Gastrocnemius medialis (tissue), 4 donors: Measurements from ENCODE around the gene UQCC5. TPM values are rescaled to one million over a fixed set of nuclear protein-coding genes. Genes with fewer than 3 reads are reported as not detected.

Source experiments
- ATAC-seq, 2 donors: fragments of 150-250 bp; one replicate each; pipeline ENCODE4 v1.9.1; 2016
- DNase-seq, 2 donors: peaks; one replicate each; pipeline ENCODE4 v3.0.0-alpha.2; 2019
- H3K27ac ChIP-seq, 4 donors: fragments of 200-600 bp; sonication (generic); 1 replicate in 1 of 4; 2 replicates in 3 of 4; pipeline ENCODE4 v1.5.1; 2016 to 2018; ENCODE audit warnings: mild to moderate bottlenecking in 2 of 4, moderate library complexity in 1 of 4
- H3K27me3 ChIP-seq, 3 donors: fragments of 200-600 bp; sonication (generic) in 2 of 3; 1 replicate in 1 of 3; 2 replicates in 2 of 3; pipeline versions ENCODE4 v1.5.1 to v1.6.0; 2016 to 2019; ENCODE audit warnings: mild to moderate bottlenecking in 1 of 3, moderate library complexity in 1 of 3
- H3K36me3 ChIP-seq, 2 donors: fragments of 200-600 bp; sonication (generic) in 1 of 2; one replicate each; pipeline ENCODE4 v1.5.1; 2017 to 2018
- H3K4me1 ChIP-seq, 2 donors: fragments of 200-600 bp; sonication (generic) in 1 of 2; one replicate each; pipeline ENCODE4 v1.5.1; 2016 to 2017; ENCODE audit warnings: mild to moderate bottlenecking in 2 of 2
- H3K4me3 ChIP-seq, 4 donors: fragments of 200-600 bp; sonication (generic) in 3 of 4; 1 replicate in 1 of 4; 2 replicates in 3 of 4; pipeline ENCODE4 v1.5.1; 2016 to 2019; ENCODE audit warnings: mild to moderate bottlenecking in 2 of 4
- H3K9me3 ChIP-seq, 3 donors: fragments of 200-600 bp; sonication (generic) in 2 of 3; 1 replicate in 1 of 3; 2 replicates in 2 of 3; pipeline ENCODE4 v1.5.1; 2016 to 2019
- CTCF ChIP-seq, 5 experiments: fragments of 450-650 bp in 3 of 5; fragments of 200-600 bp in 2 of 5; sonication (generic) in 2 of 5; IDR thresholded peaks in 4 of 5; conservative IDR thresholded peaks in 1 of 5; 1 replicate in 4 of 5; 2 replicates in 1 of 5; pipeline ENCODE4 v1.5.1; 2016 to 2019; ENCODE audit warnings: antibody characterized with exemption in 5 of 5, mild to moderate bottlenecking in 3 of 5, moderate library complexity in 3 of 5
- POLR2A ChIP-seq, 2 donors: fragments of 450-650 bp; IDR thresholded peaks; one replicate each; pipeline ENCODE4 v1.6.1; 2017; ENCODE audit warnings: antibody characterized with exemption in 2 of 2, mild to moderate bottlenecking in 2 of 2, moderate library complexity in 2 of 2
- in situ Hi-C, 4 donors: fragments of 200-750 bp; cut with MboI; loops; one replicate each; pipeline versions ENCODE4 v1.15.0 to v1.8.0; 2017; ENCODE audit warnings: low sequenced_read_pairs in 4 of 4
- intact Hi-C: fragments of 100-400 bp; cut with DNase I; formaldehyde crosslinking; loops from one replicate; pipeline ENCODE4 v1.15.1; 2023; ENCODE audit warnings: low total_unique reads
- total RNA-seq, 4 donors: library from RNA; depleted of rRNA; stranded (reverse); fragments of >200 nt; gene quantifications; one replicate each; pipeline versions ENCODE4 v1.1.0 to v1.2.3, GENCODE V29; 2016

UQCC5 gene
- total RNA-seq, 4 donors from 2014 or later = 0.31 to 26.1 (median 0.87) TPM

- peaks cover 37 to 45% of the 10 kb centered on the region in 2 donors for H3K4me1 ChIP-seq
- DNase-seq = peak; percentile 35 to 70
- no peaks in the 10 kb centered on the region for H3K9me3 ChIP-seq
- peak overlapping the region; percentile 57 to 77 (median 66) for H3K27ac ChIP-seq
- no peaks in the 10 kb centered on the region for H3K27me3 ChIP-seq
- no peak overlapping the region for H3K4me3 ChIP-seq
- no peaks in the 10 kb centered on the region for H3K36me3 ChIP-seq
- ATAC-seq = peak in 1 of 2 donors; percentile 30
- in situ Hi-C loops = no loop called here
- intact Hi-C loops = no loop called here
- TF ChIP-seq CTCF (IDR thresholded peaks at IDR 0.05 in 4 of 5, conservative IDR thresholded peaks at IDR 0.05 in 1 of 5) (no peak), POLR2A (IDR thresholded peaks at IDR 0.05) (no peak)
Measured at GRCh38 chr3:52530918-52531826, 5.2 kb upstream of the UQCC5 start.

- Histone ChIP-seq H3K4me1 (peaks cover 38 to 44% of the 10 kb centered on the region in 2 donors), H3K4me3 (peak overlapping the region in 3 of 4 donors; percentile 50 to 64 (median 62)), H3K36me3 (no peaks in the 10 kb centered on the region), H3K9me3 (no peaks in the 10 kb centered on the region), H3K27ac (peak overlapping the region; percentile 57 to 77 (median 66)), H3K27me3 (no peaks in the 10 kb centered on the region)
- DNase-seq (peak in 1 of 2 donors; percentile 13), ATAC-seq (no peak)
- in situ Hi-C loops = no loop called here
- intact Hi-C loops = no loop called here
- no peak for TF ChIP-seq CTCF (IDR thresholded peaks at IDR 0.05 in 4 of 5, conservative IDR thresholded peaks at IDR 0.05 in 1 of 5)
- no peak for TF ChIP-seq POLR2A (IDR thresholded peaks at IDR 0.05)
Measured at GRCh38 chr3:52531860-52532516, 4.4 kb upstream of the UQCC5 start.

GRCh38 chr3:52532517-52532837 is 3.9 kb upstream of the UQCC5 start:
- Histone ChIP-seq H3K9me3 (no peaks in the 10 kb centered on the region), H3K27me3 (no peaks in the 10 kb centered on the region), H3K4me3 (peak overlapping the region; percentile 50 to 70 (median 63)), H3K4me1 (peaks cover 43 to 49% of the 10 kb centered on the region in 2 donors), H3K27ac (peak overlapping the region; percentile 57 to 77 (median 66)), H3K36me3 (no peaks in the 10 kb centered on the region)
- in situ Hi-C loops = no loop called here
- ATAC-seq = no peak
- peak in 1 of 2 donors; percentile 14 for DNase-seq
- intact Hi-C loops = no loop called here
- no peak for TF ChIP-seq CTCF (IDR thresholded peaks at IDR 0.05 in 4 of 5, conservative IDR thresholded peaks at IDR 0.05 in 1 of 5)
- no peak for TF ChIP-seq POLR2A (IDR thresholded peaks at IDR 0.05)

- intact Hi-C loops (no loop called here), in situ Hi-C loops (no loop called here)
- TF ChIP-seq CTCF (IDR thresholded peaks at IDR 0.05 in 4 of 5, conservative IDR thresholded peaks at IDR 0.05 in 1 of 5) (no peak), POLR2A (IDR thresholded peaks at IDR 0.05) (no peak)
- Histone ChIP-seq H3K9me3 (no peaks in the 10 kb centered on the region), H3K36me3 (no peaks in the 10 kb centered on the region), H3K27me3 (no peaks in the 10 kb centered on the region), H3K4me3 (peak overlapping the region; percentile 50 to 70 (median 63)), H3K27ac (peak overlapping the region; percentile 57 to 77 (median 66)), H3K4me1 (peaks cover 48 to 54% of the 10 kb centered on the region in 2 donors)
- DNase-seq (peak in 1 of 2 donors; percentile 20), ATAC-seq (no peak)
Measured at GRCh38 chr3:52532838-52533622, 3.4 kb upstream of the UQCC5 start.
